Measurements from ENCODE around the gene ZNF296. TPM values are rescaled to one million over a fixed set of nuclear protein-coding genes. Genes with fewer than 3 reads are reported as not detected.

ZNF296 gene
- total and polyA plus RNA-seq, 2 donors (not counting 3 experiments of a cell fraction or from before 2014, with no cell fraction given), result 0.35 to 1.8 TPM

DNA sequence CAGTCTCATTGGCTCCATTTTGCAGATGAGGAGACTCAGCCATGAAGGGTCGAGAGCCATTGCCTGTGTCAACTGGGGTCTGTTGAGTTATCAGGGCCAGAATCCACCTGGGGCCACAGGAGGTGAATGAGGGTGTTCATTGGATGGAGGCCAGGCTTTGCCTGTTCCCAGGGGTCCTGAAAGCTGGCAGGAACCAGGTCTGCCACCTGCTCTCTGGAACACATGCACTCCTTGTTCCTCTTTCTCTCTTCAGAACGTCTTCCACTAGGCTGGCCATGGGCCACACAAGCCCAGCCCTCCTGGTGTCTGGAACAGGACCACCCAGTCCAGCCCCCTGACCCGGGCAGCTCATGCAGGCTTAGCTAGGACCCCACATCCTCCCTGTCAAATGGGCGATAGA lies 37.8 kb upstream of the ZNF296 start:
- intact Hi-C loops (cut with micrococcal nuclease) (no loop called here), dilution Hi-C loops (cut with MboI; ENCODE audit: extremely low pct_ligation_motif_present, low sequenced_read_pairs) (no loop called here)
- BruUV-seq (replicated peaks), result no TSS peak
- H3K4me3 ChIP-seq (replicated peaks in 1 of 3; ENCODE audit: insufficient read depth in 1 of 3, low read depth in 1 of 3, low read length in 3 of 3), result no peak overlapping the region
- H3K36me3 ChIP-seq (ENCODE audit: control insufficient read depth in 2 of 2, extremely low read depth in 1 of 2, insufficient read depth in 2 of 2, low read length in 2 of 2), result no peaks in the 10 kb centered on the region
- POLR2A ChIA-PET, result no interaction called here
- H3K9me3 ChIP-seq (replicated peaks; ENCODE audit: control insufficient read depth, insufficient read depth, low read length), result no peaks in the 10 kb centered on the region
- TF ChIP-seq FOS (IDR thresholded peaks at IDR 0.05; ENCODE audit: borderline replicate concordance, insufficient read depth, low read length) (no peak), MYC (IDR thresholded peaks at IDR 0.05; ENCODE audit: low read depth, low read length) (no peak), EZH2 (IDR thresholded peaks at IDR 0.05; ENCODE audit: borderline replicate concordance, low read depth, low read length, severe bottlenecking) (no peak), POLR2A (IDR thresholded peaks at IDR 0.05; ENCODE audit: low read depth, low read length) (no peak), POLR2AphosphoS5 (IDR thresholded peaks at IDR 0.05; ENCODE audit: insufficient read depth, low read depth, low read length) (no peak), JUN (IDR thresholded peaks at IDR 0.05; ENCODE audit: borderline replicate concordance, insufficient read depth, insufficient read length, low read depth) (no peak), GATA2 (IDR thresholded peaks at IDR 0.05; ENCODE audit: insufficient read depth, insufficient read length, low read depth, low read length) (no peak)
- TF ChIP-seq, protein P1, sequence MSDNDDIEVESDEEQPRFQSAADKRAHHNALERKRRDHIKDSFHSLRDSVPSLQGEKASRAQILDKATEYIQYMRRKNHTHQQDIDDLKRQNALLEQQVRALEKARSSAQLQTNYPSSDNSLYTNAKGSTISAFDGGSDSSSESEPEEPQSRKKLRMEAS (IDR thresholded peaks at IDR 0.05; ENCODE audit: insufficient read depth, insufficient read length), result no peak
- TF ChIP-seq, protein P2, sequence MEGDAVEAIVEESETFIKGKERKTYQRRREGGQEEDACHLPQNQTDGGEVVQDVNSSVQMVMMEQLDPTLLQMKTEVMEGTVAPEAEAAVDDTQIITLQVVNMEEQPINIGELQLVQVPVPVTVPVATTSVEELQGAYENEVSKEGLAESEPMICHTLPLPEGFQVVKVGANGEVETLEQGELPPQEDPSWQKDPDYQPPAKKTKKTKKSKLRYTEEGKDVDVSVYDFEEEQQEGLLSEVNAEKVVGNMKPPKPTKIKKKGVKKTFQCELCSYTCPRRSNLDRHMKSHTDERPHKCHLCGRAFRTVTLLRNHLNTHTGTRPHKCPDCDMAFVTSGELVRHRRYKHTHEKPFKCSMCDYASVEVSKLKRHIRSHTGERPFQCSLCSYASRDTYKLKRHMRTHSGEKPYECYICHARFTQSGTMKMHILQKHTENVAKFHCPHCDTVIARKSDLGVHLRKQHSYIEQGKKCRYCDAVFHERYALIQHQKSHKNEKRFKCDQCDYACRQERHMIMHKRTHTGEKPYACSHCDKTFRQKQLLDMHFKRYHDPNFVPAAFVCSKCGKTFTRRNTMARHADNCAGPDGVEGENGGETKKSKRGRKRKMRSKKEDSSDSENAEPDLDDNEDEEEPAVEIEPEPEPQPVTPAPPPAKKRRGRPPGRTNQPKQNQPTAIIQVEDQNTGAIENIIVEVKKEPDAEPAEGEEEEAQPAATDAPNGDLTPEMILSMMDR (IDR thresholded peaks at IDR 0.05; ENCODE audit: extremely low read depth in 1 of 2, insufficient read depth in 1 of 2, low read depth in 1 of 2, low read length in 2 of 2), result no peak
- no peak overlapping the region for H3K9ac ChIP-seq (replicated peaks; ENCODE audit: extremely low read depth, insufficient read depth, low read length)
- peaks cover 60% of the 10 kb centered on the region for H3K79me2 ChIP-seq (ENCODE audit: control insufficient read depth, insufficient read depth, low read length)
- H3K4me2 ChIP-seq (ENCODE audit: insufficient read depth, low read length), result no peak overlapping the region
- DNase-seq (ENCODE audit: low read depth, low spot score) (no peak), FAIRE-seq (no peak)
- H3K27me3 ChIP-seq (ENCODE audit: control insufficient read depth in 2 of 2, insufficient read depth in 2 of 2, low read length in 2 of 2), result no peaks in the 10 kb centered on the region
- no peaks in the 10 kb centered on the region for H4K20me1 ChIP-seq (replicated peaks; ENCODE audit: control insufficient read depth, extremely low read depth, insufficient read depth, low read length)
- no peaks in the 10 kb centered on the region for H3K4me1 ChIP-seq (ENCODE audit: control insufficient read depth, extremely low read depth, insufficient read depth, low read length)
- H3K27ac ChIP-seq (ENCODE audit: insufficient read depth, low read depth, low read length), result no peak overlapping the region
- H2AFZ ChIP-seq (ENCODE audit: low read depth, low read length), result no peak overlapping the region
- H3K9me1 ChIP-seq (replicated peaks; ENCODE audit: control insufficient read depth, extremely low read depth, insufficient read depth, low read length), result no peaks in the 10 kb centered on the region
- CTCF ChIA-PET, result interaction anchor here (0.6 to 1.2 kb wide), 4 partner anchors 11 to 134 kb away, joined by 3 to 5 read pairs (median 4); no protein-coding TSS in a partner anchor
